HPDE6-E6E7 (cell line): Measurements from ENCODE around the gene FAM107B.

ENCODE experiments used
- DNase-seq: peaks from one replicate; pipeline ENCODE4 v3.0.0; 2011; ENCODE audit warnings: missing footprints; ENCODE audit errors: extremely low spot score

The FAM107B gene

GRCh38 chr10:14499601-14499904 lies 275.1 kb downstream of the FAM107B start:
- DNase-seq: no peak

GRCh38 chr10:14498326-14498725 lies 276.4 kb downstream of the FAM107B start:
- no peak for DNase-seq

GRCh38 chr10:14491811-14492210 lies 282.9 kb downstream of the FAM107B start:
- DNase-seq: no peak

GRCh38 chr10:14489522-14490177 lies 285.0 kb downstream of the FAM107B start:
- DNase-seq: no peak

- DNase-seq: no peak
These were observed 287.2 kb downstream of the FAM107B start for GRCh38 chr10:14487488-14487883.

GRCh38 chr10:14486777-14487487 lies 287.8 kb downstream of the FAM107B start:
- no peak for DNase-seq

GRCh38 chr10:14485986-14486385 lies 288.7 kb downstream of the FAM107B start:
- no peak for DNase-seq

GRCh38 chr10:14483417-14483816 lies 291.3 kb downstream of the FAM107B start:
- DNase-seq: no peak

- no peak for DNase-seq
These were observed 292.9 kb downstream of the FAM107B start for GRCh38 chr10:14481752-14482151.

GRCh38 chr10:14481014-14481413 lies 293.7 kb downstream of the FAM107B start:
- DNase-seq: no peak

- DNase-seq: no peak
These were observed 296.1 kb downstream of the FAM107B start for GRCh38 chr10:14478604-14479003.

GRCh38 chr10:14478201-14478600 lies 296.5 kb downstream of the FAM107B start:
- no peak for DNase-seq

- DNase-seq: no peak
These were observed 297.3 kb downstream of the FAM107B start for GRCh38 chr10:14477408-14477710.

GRCh38 chr10:14476641-14477407 lies 297.9 kb downstream of the FAM107B start:
- no peak for DNase-seq

GRCh38 chr10:14476006-14476405 lies 298.7 kb downstream of the FAM107B start:
- DNase-seq: no peak

- no peak for DNase-seq
These were observed 300.0 kb downstream of the FAM107B start for GRCh38 chr10:14474656-14475055.

- no peak for DNase-seq
These were observed 303.8 kb downstream of the FAM107B start for GRCh38 chr10:14470920-14471319.

- DNase-seq: no peak
These were observed 306.0 kb downstream of the FAM107B start for GRCh38 chr10:14468726-14469125.
